Measurements from ENCODE around the gene BAD. TPM values are rescaled to one million over a fixed set of nuclear protein-coding genes. Genes with fewer than 3 reads are reported as not detected.

The BAD gene
- total and polyA plus RNA-seq, 2 donors (not counting 1 experiment from before 2014, with no cell fraction given): 24.0 to 39.1 TPM

- Histone ChIP-seq H3K36me3 (replicated peaks in 1 of 2; ENCODE audit: control extremely low read depth in 1 of 2, control insufficient read depth in 1 of 2, extremely low read depth in 1 of 2, insufficient read depth in 2 of 2, low read length in 1 of 2) (peaks cover 0 to 19% of the 10 kb centered on the region in 2 experiments), H3K4me1 (ENCODE audit: control insufficient read depth in 2 of 2, insufficient read depth in 2 of 2, low read length in 2 of 2) (peaks cover 0 to 3% of the 10 kb centered on the region in 2 donors), H2AFZ (ENCODE audit: insufficient read depth, low read depth, low read length, poor library complexity, severe bottlenecking) (no peak overlapping the region), H4K20me1 (ENCODE audit: control insufficient read depth, insufficient read depth, low read length, poor library complexity, severe bottlenecking) (no peaks in the 10 kb centered on the region), H3K27me3 (replicated peaks in 1 of 4; ENCODE audit: control extremely low read depth in 1 of 4, control insufficient read depth in 3 of 4, insufficient read depth in 4 of 4, low read length in 3 of 4) (no peaks in the 10 kb centered on the region), H3K9ac (ENCODE audit: low read length) (no peak overlapping the region), H3K4me2 (replicated peaks; ENCODE audit: low read depth, low read length, poor library complexity, severe bottlenecking) (no peak overlapping the region), H3K27ac (ENCODE audit: low read length in 2 of 2) (no peak overlapping the region), H3K9me3 (ENCODE audit: control extremely low read depth in 1 of 3, control insufficient read depth in 2 of 3, insufficient read depth in 1 of 3, low read length in 2 of 3) (no peaks in the 10 kb centered on the region), H3K4me3 (ENCODE audit: control extremely low read depth in 1 of 5, extremely low read depth in 1 of 5, insufficient read depth in 1 of 5, low read depth in 2 of 5, low read length in 4 of 5) (no peak overlapping the region), H3K79me2 (ENCODE audit: control insufficient read depth, insufficient read depth, low read length) (peaks cover 19% of the 10 kb centered on the region)
- ATAC-seq (ENCODE audit: low read depth) (no peak), DNase-seq (no peak)
- 95% methylated on average over 5 of the region's 8 CpGs for WGBS (ENCODE audit: insufficient coverage)
- Mint-ChIP-seq H3K27me3 (no peaks in the 10 kb centered on the region), H3K4me3 (no peak overlapping the region), H3K9me3 (ENCODE audit: insufficient read depth) (no peaks in the 10 kb centered on the region), H3K4me1 (peaks cover 5% of the 10 kb centered on the region), H3K27ac (no peak overlapping the region)
- CTCF ChIA-PET: interaction anchor here (1.9 kb wide), 1 partner anchor 26 kb away, joined by 10 read pairs; the partner anchor contains the start of gene ESRRA
- intact Hi-C loops (cut with micrococcal nuclease): no loop called here
- POLR2A ChIA-PET: interaction anchor here (0.6 kb wide), 1 partner anchor 601 kb away, joined by 11 read pairs; no protein-coding TSS in a partner anchor
- no peak for TF ChIP-seq EZH2 (IDR thresholded peaks at IDR 0.05; ENCODE audit: borderline replicate concordance, insufficient read depth, low read depth, low read length, poor library complexity, severe bottlenecking)
- TF ChIP-seq, protein P1, sequence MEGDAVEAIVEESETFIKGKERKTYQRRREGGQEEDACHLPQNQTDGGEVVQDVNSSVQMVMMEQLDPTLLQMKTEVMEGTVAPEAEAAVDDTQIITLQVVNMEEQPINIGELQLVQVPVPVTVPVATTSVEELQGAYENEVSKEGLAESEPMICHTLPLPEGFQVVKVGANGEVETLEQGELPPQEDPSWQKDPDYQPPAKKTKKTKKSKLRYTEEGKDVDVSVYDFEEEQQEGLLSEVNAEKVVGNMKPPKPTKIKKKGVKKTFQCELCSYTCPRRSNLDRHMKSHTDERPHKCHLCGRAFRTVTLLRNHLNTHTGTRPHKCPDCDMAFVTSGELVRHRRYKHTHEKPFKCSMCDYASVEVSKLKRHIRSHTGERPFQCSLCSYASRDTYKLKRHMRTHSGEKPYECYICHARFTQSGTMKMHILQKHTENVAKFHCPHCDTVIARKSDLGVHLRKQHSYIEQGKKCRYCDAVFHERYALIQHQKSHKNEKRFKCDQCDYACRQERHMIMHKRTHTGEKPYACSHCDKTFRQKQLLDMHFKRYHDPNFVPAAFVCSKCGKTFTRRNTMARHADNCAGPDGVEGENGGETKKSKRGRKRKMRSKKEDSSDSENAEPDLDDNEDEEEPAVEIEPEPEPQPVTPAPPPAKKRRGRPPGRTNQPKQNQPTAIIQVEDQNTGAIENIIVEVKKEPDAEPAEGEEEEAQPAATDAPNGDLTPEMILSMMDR (IDR thresholded peaks at IDR 0.05): no peak
Measured at GRCh38 chr11:64278576-64279190, 5.8 kb downstream of the BAD start.

Measured in B cell (primary cell).